HG03521 (cell line): ENCODE measurements around the gene OTOP3.

Source experiments
- ATAC-seq: cut with Tn5 transposase; IDR thresholded peaks from one replicate; pipeline ENCODE4 v1.9.1; 2021; ENCODE audit warnings: mild to moderate bottlenecking, moderate library complexity; ENCODE audit not compliant: unreplicated experiment

The OTOP3 gene

DNA sequence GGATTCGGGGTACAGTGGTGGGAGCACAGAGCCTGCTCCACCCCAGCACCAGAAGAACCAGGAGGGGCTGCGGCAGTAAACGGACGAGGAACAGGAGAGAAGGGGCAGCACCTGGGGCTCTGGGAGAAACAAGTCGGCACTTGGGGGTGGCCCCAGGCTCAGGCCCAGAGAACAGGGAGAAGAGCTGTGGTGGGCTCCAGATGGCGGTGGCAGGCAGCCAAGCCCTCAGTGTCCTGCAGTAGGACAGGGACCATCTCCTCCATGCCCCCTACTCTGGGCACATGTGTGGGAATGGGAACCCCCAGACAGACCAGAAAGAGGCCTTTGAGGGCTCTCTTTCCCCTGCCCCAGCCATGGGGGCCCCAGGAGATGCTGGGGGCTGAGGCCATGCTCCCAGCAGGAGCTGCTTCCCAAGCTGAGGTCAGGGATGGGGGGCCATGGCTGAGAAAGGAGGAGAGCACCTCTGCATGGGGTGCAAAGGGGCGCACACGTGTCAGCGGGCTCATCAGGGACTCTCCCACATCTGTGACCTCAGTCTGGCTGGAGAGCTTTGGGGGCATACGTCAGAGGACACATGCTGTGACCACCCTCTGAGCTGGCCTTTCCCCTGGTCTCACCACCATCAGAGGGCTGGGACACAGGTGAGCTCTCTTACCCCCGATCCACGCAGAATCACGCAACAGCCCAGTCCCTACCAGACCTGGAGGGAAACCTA lies 19.4 kb upstream of the OTOP3 start:
- no peak for ATAC-seq

DNA sequence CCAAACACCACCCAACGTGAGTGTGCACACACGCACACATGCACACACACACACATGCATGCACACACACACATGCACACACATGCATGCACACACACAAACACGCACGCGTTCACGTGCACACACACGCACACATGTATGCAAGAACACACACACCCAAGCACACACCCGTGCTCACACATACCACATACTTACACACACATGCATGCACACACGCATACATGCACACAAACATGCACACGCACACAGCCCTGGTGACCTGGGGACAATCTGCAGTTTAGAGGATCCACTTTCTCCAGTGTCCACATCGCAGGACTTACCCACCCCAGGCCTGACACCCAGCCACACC lies 18.9 kb upstream of the OTOP3 start:
- no peak for ATAC-seq

DNA sequence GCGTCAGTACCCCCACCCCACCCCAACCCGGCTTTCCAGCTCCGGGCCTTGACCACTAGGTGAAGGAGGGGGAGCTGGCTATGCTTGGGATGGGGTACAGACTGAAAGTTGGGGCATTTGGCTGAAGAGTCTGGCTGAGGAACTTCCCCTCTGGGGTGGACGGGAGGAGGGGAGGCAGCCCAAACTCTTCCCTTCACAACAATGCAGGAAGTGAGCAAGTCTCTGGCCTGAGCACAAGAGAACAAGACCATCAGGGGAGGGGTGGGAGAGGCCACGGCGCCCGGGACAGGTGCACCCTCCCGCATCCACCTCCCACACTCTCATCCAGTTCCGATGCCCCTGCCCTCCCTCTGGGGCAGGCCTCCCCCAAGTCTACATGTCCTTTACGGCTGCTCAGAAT lies 18.3 kb upstream of the OTOP3 start:
- no peak for ATAC-seq

DNA sequence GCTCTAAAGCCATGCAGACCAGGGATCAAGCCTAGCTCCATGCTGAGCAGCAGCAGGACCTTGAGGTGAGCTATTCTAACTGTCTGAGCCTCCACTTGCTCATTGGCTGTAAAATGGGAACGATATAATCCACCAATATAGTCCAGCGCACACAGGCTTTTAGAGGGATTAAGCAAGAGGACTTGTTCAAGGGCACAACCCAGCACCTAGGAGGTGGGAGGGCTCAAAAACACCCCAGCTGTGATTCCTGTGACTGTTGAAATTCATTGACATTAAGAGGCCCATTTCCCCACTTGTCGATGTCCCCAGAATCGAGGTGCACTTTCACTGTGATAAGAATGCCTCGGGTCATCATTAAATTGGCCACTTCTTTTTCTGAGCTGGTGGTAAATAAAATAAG lies 16.8 kb upstream of the OTOP3 start:
- ATAC-seq: no peak

DNA sequence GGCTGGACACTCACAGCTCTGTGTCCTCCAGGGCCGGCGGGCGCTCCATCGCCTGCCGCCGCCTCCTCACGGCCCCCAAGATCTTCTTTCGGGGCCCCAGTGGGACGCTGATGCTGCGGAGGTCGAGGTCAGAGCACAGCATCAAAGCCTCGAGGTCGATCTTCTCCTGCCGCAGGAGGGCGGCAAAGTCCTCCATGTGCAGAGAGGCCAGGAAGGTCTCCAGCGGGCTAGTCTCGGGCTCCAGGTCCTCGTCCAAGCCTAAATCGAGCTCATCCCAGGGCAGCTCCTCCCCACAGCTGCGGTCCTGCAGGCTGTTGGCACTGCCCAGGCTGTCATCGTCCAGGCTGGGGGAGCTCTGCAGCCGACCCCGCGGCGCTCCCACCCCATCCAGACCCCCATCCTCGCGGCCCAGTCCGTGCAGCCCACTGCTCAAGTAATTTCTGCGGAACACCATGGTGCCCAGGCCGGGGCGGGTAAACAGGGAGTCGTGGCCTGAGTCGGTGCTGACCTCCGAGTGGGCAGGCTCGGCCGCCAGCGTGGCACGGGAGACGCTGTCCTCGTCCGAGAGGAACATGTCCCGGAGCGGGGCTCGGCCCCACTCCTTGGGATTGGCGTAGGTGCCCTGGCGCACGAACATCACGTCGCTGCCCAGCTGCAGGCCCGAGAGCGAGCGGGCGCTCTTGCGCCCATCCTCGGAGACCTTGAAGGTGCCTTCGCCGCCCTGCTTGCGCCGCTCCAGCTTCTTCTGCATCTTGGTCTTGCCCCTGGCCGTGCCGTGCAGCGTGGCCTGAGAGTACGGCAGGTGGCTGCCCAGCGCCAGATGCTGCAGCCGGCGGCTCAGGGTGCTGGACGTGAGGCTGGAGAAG lies 16.0 kb upstream of the OTOP3 start:
- ATAC-seq: no peak

DNA sequence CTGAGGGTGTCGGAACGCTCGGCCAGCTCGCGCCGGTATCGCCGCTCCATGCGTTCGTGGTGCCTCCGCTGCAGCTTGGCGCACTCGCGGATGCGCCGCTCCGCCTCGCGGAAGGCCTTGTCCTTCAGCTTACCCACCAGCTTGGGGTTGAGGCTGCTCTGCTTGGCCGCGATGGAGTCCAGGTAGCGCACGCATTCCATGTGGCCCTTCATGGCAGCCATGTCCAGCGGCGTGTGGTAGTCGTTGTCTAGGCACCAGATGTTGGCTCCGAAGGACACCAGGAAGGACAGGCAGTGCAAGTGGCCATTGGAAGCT lies 15.4 kb upstream of the OTOP3 start:
- ATAC-seq: no peak

DNA sequence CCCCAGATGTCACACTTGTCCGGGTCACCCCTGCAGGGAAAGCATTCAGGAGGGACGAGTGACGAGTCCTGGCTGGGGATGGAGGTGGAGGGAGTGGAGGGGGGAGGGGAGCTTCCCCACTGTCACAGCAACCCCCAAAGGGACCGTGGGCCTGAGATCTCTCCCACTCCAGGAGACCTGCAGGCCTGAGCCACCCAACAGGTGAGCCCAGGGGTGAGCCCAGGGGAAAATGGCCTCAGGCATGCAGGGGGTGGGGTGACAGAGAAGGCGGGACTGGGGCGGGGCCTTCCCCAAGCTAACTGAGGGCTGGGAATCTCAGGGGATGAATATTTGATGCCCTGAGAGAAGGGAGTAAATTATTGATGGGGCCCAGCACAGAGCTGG lies 15.1 kb upstream of the OTOP3 start:
- ATAC-seq: no peak

DNA sequence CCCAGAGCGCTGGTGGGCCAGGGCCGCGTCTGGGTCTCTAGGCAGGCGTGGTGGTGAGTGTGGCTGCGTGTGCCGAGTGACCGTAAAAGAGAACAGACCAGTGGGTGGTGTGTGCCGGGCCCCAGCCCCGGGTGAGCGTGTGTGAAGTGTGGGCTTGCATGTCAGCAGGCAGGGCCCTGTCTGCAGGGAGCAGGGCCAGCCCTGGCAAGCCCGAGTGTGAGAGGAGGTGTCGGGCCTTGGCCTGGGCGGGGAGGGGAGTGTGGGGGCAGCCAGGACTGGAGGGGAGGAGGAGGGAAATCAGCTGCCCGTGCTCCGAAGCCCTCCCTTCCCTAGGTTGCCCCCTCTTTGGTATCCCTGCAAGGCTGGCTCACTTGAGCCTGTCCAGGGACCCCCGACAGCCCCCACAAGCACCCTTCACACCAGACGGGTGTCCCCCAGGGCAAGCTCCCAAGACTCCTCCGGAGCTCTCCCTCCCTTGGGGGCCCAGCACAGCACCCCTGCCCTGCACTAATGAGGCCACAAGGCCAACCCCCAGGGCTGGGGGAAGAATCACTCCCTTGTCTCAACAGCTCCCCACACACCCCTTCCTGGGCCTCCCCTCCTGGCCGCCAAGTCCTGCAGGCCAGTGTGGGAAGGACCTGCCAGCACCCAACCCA lies 14.5 kb upstream of the OTOP3 start:
- ATAC-seq: no peak

DNA sequence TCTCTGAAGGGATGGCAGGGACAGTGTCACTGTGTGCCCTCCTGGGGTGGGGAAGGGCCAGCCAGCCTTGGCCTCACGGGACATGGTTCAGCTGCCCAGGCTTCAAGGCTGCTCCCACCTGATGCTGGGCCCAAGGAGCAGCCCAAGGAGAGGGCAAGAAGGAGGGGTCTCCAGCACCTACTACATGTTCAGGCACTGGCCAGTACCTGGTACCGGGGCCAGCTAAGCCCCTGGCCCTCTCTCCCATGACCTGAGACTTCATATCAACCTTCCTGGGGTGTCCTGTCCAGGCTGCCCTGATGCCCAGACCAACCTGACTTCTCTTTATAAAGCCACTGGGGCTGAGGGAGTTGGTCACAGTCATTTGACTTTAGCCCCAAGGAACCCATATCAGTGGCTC lies 13.9 kb upstream of the OTOP3 start:
- ATAC-seq: no peak

DNA sequence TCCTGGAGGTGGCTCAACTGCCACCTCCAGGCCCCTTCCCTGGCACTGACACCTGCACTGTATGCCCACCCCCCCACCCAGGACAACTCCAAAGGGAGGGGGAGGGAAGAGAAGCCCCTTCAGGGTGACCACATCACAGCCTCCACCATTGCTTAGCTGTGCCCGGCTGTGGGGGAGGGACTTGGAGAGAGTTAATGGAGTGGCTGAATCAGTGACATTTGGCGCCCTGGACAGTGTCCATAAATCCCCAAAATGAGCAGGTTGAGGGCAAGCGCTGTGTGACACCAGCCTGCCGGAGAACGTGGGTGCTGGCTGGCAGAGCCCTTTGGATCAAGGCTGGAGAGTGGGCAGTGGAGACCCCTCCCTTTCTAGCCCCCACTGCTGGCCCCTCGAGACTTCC lies 13.5 kb upstream of the OTOP3 start:
- no peak for ATAC-seq

DNA sequence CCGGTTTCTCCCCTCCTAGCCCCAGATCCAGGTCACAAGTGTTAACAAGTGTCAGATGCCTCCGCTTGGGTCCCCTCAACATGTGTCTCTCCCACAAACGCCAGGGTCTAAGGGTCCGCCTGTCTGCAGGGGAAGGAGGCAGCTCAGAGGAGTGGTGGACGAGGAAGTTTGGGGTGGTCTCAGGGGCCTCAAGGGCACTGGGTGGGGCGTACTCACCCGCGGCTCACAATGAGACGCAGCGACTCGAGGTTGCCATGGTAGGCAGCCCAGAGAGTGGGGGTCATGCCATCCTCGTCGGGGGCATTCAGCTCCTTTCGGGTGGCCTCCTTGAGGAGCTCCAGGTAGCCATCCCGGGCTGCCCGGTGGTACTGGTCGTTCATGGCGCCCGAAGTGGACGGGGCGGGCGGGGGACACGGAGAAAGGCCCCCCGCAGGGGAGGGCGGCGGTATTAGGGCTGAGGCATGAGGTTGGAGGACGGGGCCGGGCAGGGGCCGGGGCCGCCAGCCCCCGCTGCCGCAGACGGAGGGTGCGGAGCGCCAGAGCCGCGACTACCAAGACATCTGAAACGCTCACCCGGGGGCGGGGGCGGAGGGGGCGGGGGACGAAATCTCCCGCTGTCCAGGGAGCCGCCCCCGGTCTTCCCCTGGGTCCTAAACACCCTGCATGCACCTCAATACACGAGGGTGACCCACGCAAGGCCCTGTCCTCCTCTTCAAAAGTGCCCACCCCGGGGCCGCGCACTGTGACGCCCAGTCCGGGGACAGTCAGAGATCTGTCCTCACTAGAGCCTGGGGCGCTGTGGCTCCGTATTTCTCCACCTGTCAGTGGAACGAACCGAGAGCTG lies 12.8 kb upstream of the OTOP3 start, which contains the start of gene USH1G:
TSS of gene USH1G (minus strand) at position 562 of the 844 bp plus-strand sequence. CDS start at position 380, 182 bp downstream.
- no peak for ATAC-seq

DNA sequence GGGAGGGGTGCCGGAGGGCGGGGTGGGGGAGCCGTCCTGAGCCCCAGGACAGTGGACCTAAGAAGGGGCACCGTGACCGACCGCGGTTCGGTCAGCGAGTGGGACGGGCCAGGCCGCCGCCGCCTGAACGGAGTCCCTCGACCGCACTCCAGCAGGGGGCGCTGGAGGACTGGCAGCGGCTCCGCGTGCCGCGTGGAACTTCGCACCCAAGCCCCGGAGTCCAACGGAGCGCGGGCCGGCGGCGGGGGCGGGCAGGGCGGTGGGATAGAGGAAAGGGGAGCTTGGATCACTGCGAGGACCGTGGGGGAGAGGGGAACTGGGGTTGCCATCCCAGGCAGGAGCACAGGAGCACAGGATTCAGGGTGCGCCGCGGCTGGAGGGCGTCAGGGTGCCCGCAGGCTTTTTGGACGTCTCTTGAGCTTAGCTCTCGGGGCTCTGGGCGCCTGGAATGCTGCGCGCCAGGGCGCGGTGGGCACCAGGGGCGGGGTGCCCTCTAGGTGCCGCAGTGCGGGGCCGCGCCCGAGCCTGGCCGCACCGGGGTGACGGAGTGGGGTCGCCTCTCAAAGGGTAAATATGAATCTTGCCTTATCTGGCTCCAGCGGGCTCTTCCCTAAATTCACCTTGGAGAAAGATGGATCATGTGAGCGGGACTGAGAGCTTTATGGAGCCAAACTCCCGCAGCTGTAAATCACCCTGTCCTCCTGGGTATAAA lies 12.0 kb upstream of the OTOP3 start:
- no peak for ATAC-seq

DNA sequence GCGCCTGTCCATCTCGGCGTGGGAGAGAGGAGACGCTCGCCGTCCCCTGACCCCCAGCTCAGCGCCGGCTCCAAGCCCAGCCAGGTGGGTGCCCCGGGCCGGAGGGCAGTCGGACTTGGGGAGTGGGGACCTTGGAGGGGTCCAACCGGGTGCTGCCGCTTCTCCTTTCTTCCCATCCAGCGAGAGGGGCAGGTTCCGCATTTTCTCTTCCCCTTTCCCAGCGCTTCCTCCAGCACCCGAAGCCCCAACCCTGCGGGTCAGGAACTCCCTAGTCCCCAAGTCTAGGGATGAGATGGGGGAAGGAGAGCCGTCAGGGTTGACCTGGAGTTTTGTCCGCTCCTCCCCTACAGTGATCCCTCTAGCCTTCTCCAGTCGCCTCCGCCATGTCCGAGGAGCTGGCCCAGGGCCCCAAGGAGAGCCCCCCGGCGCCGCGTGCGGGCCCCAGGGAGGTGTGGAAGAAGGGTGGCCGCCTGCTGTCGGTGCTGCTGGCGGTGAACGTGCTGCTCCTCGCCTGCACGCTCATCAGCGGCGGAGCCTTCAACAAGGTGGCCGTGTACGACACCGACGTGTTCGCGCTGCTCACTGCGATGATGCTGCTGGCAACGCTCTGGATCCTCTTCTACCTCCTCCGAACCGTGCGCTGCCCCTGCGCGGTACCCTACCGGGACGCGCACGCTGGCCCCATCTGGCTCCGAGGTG lies 11.3 kb upstream of the OTOP3 start, which contains the start of gene OTOP2:
TSS of gene OTOP2 (plus strand) at position 24 of the 699 bp plus-strand sequence. CDS start at position 384, 360 bp downstream.
- ATAC-seq: no peak

DNA sequence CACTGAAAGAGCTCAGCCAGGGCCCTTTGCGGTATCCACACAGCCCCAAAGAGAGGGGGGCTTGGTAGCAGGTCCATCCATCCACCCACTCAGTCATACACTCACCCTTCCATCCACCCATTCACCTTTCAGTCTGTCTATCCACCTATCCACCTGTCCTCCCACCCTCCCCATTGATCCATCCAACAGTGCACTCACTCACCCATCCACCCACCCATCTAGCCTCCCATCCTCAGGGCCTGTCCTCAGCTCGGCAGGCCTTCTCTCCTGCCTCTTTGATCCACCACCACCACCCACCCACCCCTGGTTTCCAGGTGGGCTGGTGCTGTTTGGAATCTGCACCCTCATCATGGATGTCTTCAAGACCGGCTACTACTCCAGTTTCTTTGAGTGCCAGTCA lies 10.5 kb upstream of the OTOP3 start:
- no peak for ATAC-seq

DNA sequence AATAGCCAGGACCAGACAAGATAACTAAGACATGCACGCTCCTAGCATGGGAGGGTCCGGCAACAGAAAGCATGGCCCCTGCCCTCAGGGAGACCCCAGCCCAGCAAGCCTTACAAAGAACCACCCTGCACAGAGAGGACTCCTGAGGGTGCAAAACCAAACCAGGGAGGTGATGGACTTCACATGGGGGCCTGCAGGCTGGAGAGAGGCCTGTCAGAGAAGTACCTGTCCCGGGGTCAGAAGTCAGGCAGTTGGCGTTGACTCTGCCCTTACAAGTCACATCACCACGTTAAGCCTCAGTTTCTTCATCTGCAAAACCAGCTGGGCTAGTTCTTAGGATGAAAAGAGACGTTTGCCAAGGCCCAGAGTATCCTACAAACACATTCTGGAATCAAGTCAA lies 6.9 kb upstream of the OTOP3 start:
- no peak for ATAC-seq

DNA sequence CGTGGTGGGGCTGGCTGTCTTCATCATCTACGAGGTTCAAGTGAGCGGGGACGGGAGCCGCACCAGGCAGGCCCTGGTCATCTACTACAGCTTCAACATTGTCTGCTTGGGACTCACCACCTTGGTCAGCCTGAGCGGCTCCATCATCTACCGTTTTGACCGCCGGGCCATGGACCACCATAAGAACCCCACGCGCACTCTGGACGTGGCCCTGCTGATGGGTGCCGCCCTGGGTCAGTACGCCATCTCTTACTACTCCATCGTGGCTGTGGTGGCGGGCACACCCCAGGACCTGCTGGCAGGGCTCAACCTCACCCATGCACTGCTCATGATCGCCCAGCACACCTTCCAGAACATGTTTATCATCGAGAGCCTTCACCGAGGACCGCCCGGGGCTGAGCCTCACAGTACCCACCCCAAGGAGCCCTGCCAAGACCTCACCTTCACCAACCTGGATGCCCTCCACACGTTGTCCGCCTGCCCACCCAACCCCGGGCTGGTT lies 5.1 kb upstream of the OTOP3 start:
- no peak for ATAC-seq

DNA sequence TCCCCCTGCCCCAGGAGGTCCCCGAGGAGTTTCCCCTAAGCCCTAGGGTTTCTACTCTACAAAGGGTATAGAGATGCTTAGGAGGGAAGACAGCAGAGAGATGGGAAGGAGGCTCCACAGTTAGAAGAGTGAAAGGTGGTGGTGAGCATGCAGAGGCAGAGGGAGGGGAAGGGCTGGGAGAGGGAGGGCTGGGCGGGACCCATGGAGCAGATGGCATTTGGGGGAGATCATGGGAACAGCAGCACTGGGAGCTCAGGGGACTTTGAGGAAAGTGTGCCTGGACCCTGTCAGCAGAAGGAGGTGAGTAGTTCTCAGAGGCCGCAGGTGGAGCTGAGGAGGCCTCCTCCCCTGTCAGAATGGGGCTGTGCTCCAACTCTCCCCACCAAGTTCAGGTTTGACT lies 650 bp upstream of the OTOP3 start:
- ATAC-seq: no peak

DNA sequence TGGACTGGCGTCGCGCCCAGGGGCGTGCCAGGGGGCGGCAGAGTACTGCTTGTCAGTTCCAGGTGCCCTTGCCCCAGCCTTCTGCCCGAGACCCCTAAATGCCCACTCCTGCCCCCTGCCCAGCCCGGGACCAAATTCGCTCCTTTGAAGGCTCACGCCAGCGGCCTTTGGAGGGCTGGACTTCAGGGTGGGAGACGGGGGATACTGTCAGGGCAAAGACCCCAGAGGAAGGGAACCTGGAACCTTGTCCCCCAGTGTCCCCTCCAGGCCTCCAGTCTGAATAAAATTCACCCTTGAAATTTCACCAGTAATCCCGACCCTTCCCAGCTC lies 737 bp downstream of the OTOP3 start:
- no peak for ATAC-seq
